Measurements from ENCODE around the gene GPC1.

DNA sequence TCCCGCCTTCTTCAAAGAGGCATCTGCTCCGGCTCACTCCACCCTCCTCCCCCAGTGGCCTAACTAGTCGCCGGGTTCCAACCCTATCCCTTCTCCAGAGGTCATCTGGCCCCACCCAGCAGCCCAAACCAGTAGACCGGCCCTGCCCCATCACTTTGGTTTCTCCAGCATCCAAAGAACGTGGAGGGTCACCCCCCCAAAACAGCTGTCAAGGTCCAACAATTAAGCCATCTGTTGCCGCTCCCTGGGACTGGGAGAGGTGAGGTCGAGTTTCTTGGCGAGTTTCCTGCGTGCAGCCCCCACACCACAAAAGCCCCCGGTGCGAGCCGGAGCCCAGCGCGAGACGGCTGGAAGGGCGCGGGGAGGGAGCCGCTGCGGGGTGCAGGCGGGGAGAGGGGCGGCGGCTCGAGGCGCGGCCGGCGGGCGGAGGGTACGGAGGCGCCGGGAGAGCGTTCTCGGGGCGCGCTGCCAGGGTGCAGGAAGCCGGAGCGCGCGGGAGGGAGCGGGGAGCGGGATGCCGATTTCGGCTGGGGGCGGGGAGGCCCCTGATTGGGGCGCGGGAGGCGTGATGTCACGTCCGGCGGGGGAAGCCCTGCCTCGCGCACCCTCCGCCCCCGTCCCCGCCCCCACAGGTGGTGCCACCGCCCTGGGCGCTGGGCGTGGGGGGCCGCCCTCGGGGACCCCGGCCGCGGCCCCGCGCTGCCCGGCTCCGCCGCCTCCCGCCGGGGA lies 571 bp upstream of the GPC1 start:
- TF ChIP-seq, protein P1, sequence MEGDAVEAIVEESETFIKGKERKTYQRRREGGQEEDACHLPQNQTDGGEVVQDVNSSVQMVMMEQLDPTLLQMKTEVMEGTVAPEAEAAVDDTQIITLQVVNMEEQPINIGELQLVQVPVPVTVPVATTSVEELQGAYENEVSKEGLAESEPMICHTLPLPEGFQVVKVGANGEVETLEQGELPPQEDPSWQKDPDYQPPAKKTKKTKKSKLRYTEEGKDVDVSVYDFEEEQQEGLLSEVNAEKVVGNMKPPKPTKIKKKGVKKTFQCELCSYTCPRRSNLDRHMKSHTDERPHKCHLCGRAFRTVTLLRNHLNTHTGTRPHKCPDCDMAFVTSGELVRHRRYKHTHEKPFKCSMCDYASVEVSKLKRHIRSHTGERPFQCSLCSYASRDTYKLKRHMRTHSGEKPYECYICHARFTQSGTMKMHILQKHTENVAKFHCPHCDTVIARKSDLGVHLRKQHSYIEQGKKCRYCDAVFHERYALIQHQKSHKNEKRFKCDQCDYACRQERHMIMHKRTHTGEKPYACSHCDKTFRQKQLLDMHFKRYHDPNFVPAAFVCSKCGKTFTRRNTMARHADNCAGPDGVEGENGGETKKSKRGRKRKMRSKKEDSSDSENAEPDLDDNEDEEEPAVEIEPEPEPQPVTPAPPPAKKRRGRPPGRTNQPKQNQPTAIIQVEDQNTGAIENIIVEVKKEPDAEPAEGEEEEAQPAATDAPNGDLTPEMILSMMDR (conservative IDR thresholded peaks at IDR 0.05) = no peak
- TF ChIP-seq ZFX (IDR thresholded peaks at IDR 0.05) = no peak

Data from C4-2B (cell line).